HepG2 (cell line): Measurements from ENCODE around the gene BYSL.

ENCODE experiments used
- CTCF ChIP-seq: sonication (generic); formaldehyde crosslinking; IDR thresholded peaks from 2 replicates; pipeline ENCODE4 v1.5.0; 2020; ENCODE audit warnings: mild to moderate bottlenecking, missing genetic modification reagents, moderate library complexity
- SIN3A ChIP-seq: IDR thresholded peaks from 2 replicates; pipeline ENCODE4 v1.6.1; 2011; ENCODE audit warnings: low read depth, mild to moderate bottlenecking, control low read depth, low read length, borderline replicate concordance
- XRCC5 ChIP-seq: fragments of 200-400 bp; formaldehyde crosslinking; optimal IDR thresholded peaks from 2 replicates; pipeline ENCODE3; 2017; ENCODE audit warnings: mild to moderate bottlenecking, low read length
- ZNF10 ChIP-seq: sonication (generic); formaldehyde crosslinking; IDR thresholded peaks from 2 replicates; pipeline ENCODE4 v1.4.0; 2020; ENCODE audit warnings: mild to moderate bottlenecking, low read depth, missing genetic modification reagents, borderline replicate concordance
- ZNF83 ChIP-seq: sonication (generic); formaldehyde crosslinking; IDR thresholded peaks from 2 replicates; pipeline ENCODE4 v1.4.0; 2020; ENCODE audit warnings: missing genetic modification reagents, mild to moderate bottlenecking, borderline replicate concordance
- TF ChIP-seq, protein P1 (sequence below): sonication (generic); formaldehyde crosslinking; IDR thresholded peaks from 2 replicates; pipeline ENCODE4 v1.4.0; 2020; ENCODE audit warnings: missing genetic modification reagents
- TF ChIP-seq, protein P2 (sequence below): sonication (generic); formaldehyde crosslinking; IDR thresholded peaks from 2 replicates; pipeline ENCODE4 v1.5.0; 2020; ENCODE audit warnings: missing genetic modification reagents, mild to moderate bottlenecking, borderline replicate concordance

GRCh38 chr6:41871691-41872090, 49.6 kb upstream of the BYSL start:
- no peak for TF ChIP-seq XRCC5
- no peak for TF ChIP-seq ZNF83 (CRISPR knock-in tag)
- TF ChIP-seq, protein P1, sequence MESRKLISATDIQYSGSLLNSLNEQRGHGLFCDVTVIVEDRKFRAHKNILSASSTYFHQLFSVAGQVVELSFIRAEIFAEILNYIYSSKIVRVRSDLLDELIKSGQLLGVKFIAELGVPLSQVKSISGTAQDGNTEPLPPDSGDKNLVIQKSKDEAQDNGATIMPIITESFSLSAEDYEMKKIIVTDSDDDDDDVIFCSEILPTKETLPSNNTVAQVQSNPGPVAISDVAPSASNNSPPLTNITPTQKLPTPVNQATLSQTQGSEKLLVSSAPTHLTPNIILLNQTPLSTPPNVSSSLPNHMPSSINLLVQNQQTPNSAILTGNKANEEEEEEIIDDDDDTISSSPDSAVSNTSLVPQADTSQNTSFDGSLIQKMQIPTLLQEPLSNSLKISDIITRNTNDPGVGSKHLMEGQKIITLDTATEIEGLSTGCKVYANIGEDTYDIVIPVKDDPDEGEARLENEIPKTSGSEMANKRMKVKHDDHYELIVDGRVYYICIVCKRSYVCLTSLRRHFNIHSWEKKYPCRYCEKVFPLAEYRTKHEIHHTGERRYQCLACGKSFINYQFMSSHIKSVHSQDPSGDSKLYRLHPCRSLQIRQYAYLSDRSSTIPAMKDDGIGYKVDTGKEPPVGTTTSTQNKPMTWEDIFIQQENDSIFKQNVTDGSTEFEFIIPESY (CRISPR knock-in tag), result no peak
- TF ChIP-seq ZNF10 (CRISPR knock-in tag), result no peak
- no peak for TF ChIP-seq CTCF (CRISPR knock-in tag)
- TF ChIP-seq, protein P2, sequence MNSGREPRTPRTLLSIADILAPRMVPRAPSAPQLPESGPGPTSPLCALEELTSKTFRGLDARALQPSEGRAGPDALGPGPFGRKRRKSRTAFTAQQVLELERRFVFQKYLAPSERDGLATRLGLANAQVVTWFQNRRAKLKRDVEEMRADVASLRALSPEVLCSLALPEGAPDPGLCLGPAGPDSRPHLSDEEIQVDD (CRISPR knock-in tag), result no peak
- TF ChIP-seq SIN3A, result no peak
